Measurements from ENCODE around the gene AOAH.

The AOAH gene

GRCh38 chr7:36630112-36630650 lies 94.1 kb downstream of the AOAH start:
- no peak for DNase-seq
- Histone ChIP-seq H3K9me3 (no peaks in the 10 kb centered on the region), H3K36me3 (no peaks in the 10 kb centered on the region), H3K27me3 (no peaks in the 10 kb centered on the region), H3K4me3 (ENCODE audit: low read depth, low read length) (no peak overlapping the region), H3K4me1 (peaks cover 4% of the 10 kb centered on the region)
- TF ChIP-seq CTCF (IDR thresholded peaks at IDR 0.05; ENCODE audit: low read depth, low read length), result no peak

DNA sequence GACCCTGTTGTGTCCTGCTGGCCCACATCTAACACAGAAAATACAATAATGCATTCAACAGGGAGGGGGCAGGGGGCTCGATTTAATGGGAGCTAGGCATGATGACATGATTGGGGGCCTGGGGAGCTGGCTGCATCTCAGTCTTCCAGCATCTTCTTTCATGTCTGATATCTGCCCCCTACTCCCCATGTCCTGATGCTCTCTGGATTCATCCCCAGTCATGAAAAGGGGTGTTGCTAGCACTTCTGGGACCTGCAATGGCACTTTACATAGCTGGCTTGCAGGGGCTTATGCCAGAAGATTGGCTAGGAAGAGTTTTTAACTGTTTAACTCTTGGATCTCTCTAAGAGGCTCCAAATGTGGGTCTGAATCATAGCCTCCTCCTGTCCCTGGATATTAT lies 94.9 kb downstream of the AOAH start:
- Histone ChIP-seq H3K4me1 (peaks cover 4% of the 10 kb centered on the region), H3K27me3 (no peaks in the 10 kb centered on the region), H3K36me3 (no peaks in the 10 kb centered on the region), H3K9me3 (no peaks in the 10 kb centered on the region), H3K4me3 (ENCODE audit: low read depth, low read length) (no peak overlapping the region)
- DNase-seq, result no peak
- TF ChIP-seq CTCF (IDR thresholded peaks at IDR 0.05; ENCODE audit: low read depth, low read length), result no peak

DNA sequence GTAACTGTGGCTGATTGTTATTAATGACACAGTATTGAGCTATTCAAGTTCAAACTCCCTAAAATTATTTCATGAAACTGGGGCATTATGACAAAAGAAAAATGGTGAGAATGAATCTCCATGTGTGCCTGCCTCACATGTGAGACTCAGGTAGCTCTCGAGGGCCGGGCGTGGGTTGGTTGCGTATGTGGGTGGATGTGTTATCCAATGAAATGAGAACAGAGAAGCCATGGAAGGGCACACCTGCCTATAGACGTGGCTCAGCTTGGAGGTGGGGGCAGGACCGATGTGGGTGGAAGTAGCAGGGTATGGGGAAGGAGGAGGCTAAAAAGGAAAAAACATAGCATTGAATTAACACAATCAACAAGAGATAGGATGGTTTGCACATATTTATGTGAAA lies 96.5 kb downstream of the AOAH start:
- no peak overlapping the region for H3K4me3 ChIP-seq (ENCODE audit: low read depth, low read length)
- no peak for DNase-seq
- H3K4me1 ChIP-seq, result no peaks in the 10 kb centered on the region
- no peaks in the 10 kb centered on the region for H3K27me3 ChIP-seq
- no peaks in the 10 kb centered on the region for H3K9me3 ChIP-seq
- TF ChIP-seq CTCF (IDR thresholded peaks at IDR 0.05; ENCODE audit: low read depth, low read length), result no peak
- no peaks in the 10 kb centered on the region for H3K36me3 ChIP-seq

- no peak for DNase-seq
- Histone ChIP-seq H3K27me3 (no peaks in the 10 kb centered on the region), H3K9me3 (no peaks in the 10 kb centered on the region), H3K4me3 (ENCODE audit: low read depth, low read length) (no peak overlapping the region), H3K4me1 (no peaks in the 10 kb centered on the region), H3K36me3 (no peaks in the 10 kb centered on the region)
- no peak for TF ChIP-seq CTCF (IDR thresholded peaks at IDR 0.05; ENCODE audit: low read depth, low read length)
Observed at GRCh38 chr7:36626111-36626510, 98.2 kb downstream of the AOAH start.

- no peaks in the 10 kb centered on the region for H3K4me1 ChIP-seq
- no peak for TF ChIP-seq CTCF (IDR thresholded peaks at IDR 0.05; ENCODE audit: low read depth, low read length)
- H3K4me3 ChIP-seq (ENCODE audit: low read depth, low read length), result no peak overlapping the region
- no peak for DNase-seq
- H3K27me3 ChIP-seq, result no peaks in the 10 kb centered on the region
- H3K9me3 ChIP-seq, result no peaks in the 10 kb centered on the region
- no peaks in the 10 kb centered on the region for H3K36me3 ChIP-seq
Observed at GRCh38 chr7:36625247-36625646, 99.0 kb downstream of the AOAH start.

DNA sequence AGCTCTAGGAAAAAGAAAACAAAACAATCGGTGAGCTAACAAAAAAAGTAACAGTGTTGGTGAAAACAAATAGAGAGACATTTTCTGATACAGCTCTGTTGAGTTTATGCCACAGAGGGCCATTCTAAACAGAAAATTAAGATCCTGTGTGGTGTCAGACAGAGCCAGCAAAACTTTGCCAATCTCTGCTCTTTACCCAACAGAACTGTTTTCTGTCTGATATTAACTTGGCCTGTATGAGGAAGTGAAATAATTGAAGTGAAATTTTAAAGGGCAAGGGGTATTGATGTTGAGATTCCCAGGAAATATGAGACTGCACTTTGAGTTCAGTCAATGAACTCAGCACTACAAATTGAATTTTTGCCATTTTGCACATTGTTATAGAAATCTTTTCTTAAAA lies 101.0 kb downstream of the AOAH start:
- Histone ChIP-seq H3K27me3 (no peaks in the 10 kb centered on the region), H3K9me3 (no peaks in the 10 kb centered on the region), H3K4me1 (no peaks in the 10 kb centered on the region), H3K36me3 (no peaks in the 10 kb centered on the region), H3K4me3 (ENCODE audit: low read depth, low read length) (no peak overlapping the region)
- DNase-seq, result no peak
- no peak for TF ChIP-seq CTCF (IDR thresholded peaks at IDR 0.05; ENCODE audit: low read depth, low read length)

Measured in BE2C (cell line).